GM12864 (cell line): ENCODE measurements around the gene RNF146.

Source experiments
- DNase-seq: peaks from one replicate; pipeline ENCODE4 v3.0.0-alpha.2; 2011; ENCODE audit warnings: low read depth
- H3K4me3 ChIP-seq: 2 replicates; pipeline ENCODE4 v1.5.1; 2011; ENCODE audit warnings: mild to moderate bottlenecking, low read depth, low read length, control low read depth
- CTCF ChIP-seq: IDR thresholded peaks from 2 replicates; pipeline ENCODE4 v1.5.1; 2011; ENCODE audit warnings: low read depth, mild to moderate bottlenecking, moderate library complexity, low read length, control low read depth, inconsistent platforms; ENCODE audit errors: missing control alignments

Gene RNF146

GRCh38 chr6:127282184-127282583 is 15.5 kb downstream of the RNF146 start:
- no peak for TF ChIP-seq CTCF
- DNase-seq = no peak
- no peak overlapping the region for H3K4me3 ChIP-seq

- no peak overlapping the region for H3K4me3 ChIP-seq
- DNase-seq = no peak
- TF ChIP-seq CTCF = no peak
These were observed 22.0 kb downstream of the RNF146 start for GRCh38 chr6:127288705-127289104.

GRCh38 chr6:127289934-127290333 is 23.3 kb downstream of the RNF146 start:
- DNase-seq = no peak
- H3K4me3 ChIP-seq = no peak overlapping the region
- no peak for TF ChIP-seq CTCF

GRCh38 chr6:127290391-127291265 is 24.0 kb downstream of the RNF146 start:
- TF ChIP-seq CTCF = no peak
- no peak for DNase-seq
- no peak overlapping the region for H3K4me3 ChIP-seq

GRCh38 chr6:127291495-127291894 is 24.8 kb downstream of the RNF146 start:
- no peak for DNase-seq
- no peak overlapping the region for H3K4me3 ChIP-seq
- no peak for TF ChIP-seq CTCF

- no peak overlapping the region for H3K4me3 ChIP-seq
- no peak for DNase-seq
- TF ChIP-seq CTCF = no peak
These were observed 30.9 kb downstream of the RNF146 start for GRCh38 chr6:127297502-127298070.
